Neural cell (in vitro differentiated cells): ENCODE results near the gene KIF4A.

Source experiments
- CTCF ChIP-seq: fragments of 450-650 bp; IDR thresholded peaks from 2 replicates; pipeline ENCODE4 v1.5.1; 2014; ENCODE audit warnings: antibody characterized with exemption, mild to moderate bottlenecking, moderate library complexity; ENCODE audit not compliant: poor library complexity, severe bottlenecking
- EP300 ChIP-seq: fragments of 450-650 bp; conservative IDR thresholded peaks from 2 replicates; pipeline ENCODE4 v1.6.1; 2014; ENCODE audit warnings: antibody characterized with exemption, mild to moderate bottlenecking, moderate library complexity; ENCODE audit not compliant: poor library complexity, severe bottlenecking
- EZH2 ChIP-seq: fragments of 200-600, 300-800 bp; shearing (Covaris generic), sonication (generic); IDR thresholded peaks from 2 replicates; pipeline ENCODE4 v1.6.1; 2014; ENCODE audit warnings: antibody characterized with exemption, low read length, borderline replicate concordance, mild to moderate bottlenecking; ENCODE audit not compliant: insufficient read depth, poor library complexity, severe bottlenecking
- MXI1 ChIP-seq: fragments of 450-650 bp; conservative IDR thresholded peaks from 2 replicates; pipeline ENCODE4 v1.6.1; 2014; ENCODE audit warnings: antibody characterized with exemption, mild to moderate bottlenecking; ENCODE audit not compliant: poor library complexity, severe bottlenecking
- POLR2AphosphoS5 ChIP-seq: IDR thresholded peaks from 2 replicates; pipeline ENCODE4 v1.6.1; 2012
- RAD21 ChIP-seq: fragments of 450-650 bp; conservative IDR thresholded peaks from 2 replicates; pipeline ENCODE4 v1.6.1; 2014; ENCODE audit warnings: antibody characterized with exemption, mild to moderate bottlenecking, moderate library complexity
- REST ChIP-seq: IDR thresholded peaks from 2 replicates; pipeline ENCODE4 v1.6.1; 2012; ENCODE audit warnings: borderline replicate concordance
- SMC3 ChIP-seq: fragments of 450-650 bp; conservative IDR thresholded peaks from 2 replicates; pipeline ENCODE4 v1.6.1; 2014; ENCODE audit warnings: antibody characterized with exemption, mild to moderate bottlenecking, moderate library complexity; ENCODE audit not compliant: poor library complexity
- TAF1 ChIP-seq: IDR thresholded peaks from 2 replicates; pipeline ENCODE4 v1.6.1; 2012; ENCODE audit warnings: low read depth

GRCh38 chrX:70260104-70260503 lies 29.8 kb upstream of the KIF4A start, which contains the start of gene P2RY4:
- TF ChIP-seq CTCF (no peak), EZH2 (no peak), POLR2AphosphoS5 (no peak), MXI1 (no peak), SMC3 (no peak), EP300 (no peak), TAF1 (no peak), RAD21 (no peak), REST (no peak)
